HCT116 (cell line): Measurements from ENCODE around the gene SORCS2. TPM values are rescaled to one million over a fixed set of nuclear protein-coding genes. Genes with fewer than 3 reads are reported as not detected.

ENCODE experiments used
- ATAC-seq: fragments of 200-7000 bp; cut with Tn5 transposase; 2 replicates; pipeline ENCODE4 v1.9.1; 2020; ENCODE audit warnings: mild to moderate bottlenecking, moderate library complexity
- BruUV-seq: library from RNA; stranded (reverse); fragments of 400-500 nt; replicated peaks from 2 replicates; lab custom pipeline; 2021; lab: Mats Ljungman, UMichigan
- CTCF ChIA-PET: fragments of 300-600 bp; sonication (Branson Sonifier 250); formaldehyde crosslinking; loops from one replicate; lab custom pipeline; 2021; ENCODE audit warnings: antibody characterized with exemption; lab: Charles Lee
- POLR2A ChIA-PET: fragments of 300-600, 350-600 bp; sonication (Branson Sonifier 250); formaldehyde crosslinking; loops from one replicate; lab custom pipeline; 2021; ENCODE audit warnings: antibody characterized with exemption; lab: Charles Lee
- RAD21 ChIA-PET, 2 experiments: fragments of 300-600 bp; sonication (Branson Sonifier 250); formaldehyde crosslinking; loops; one replicate each; lab custom pipeline; 2023; ENCODE audit warnings: low total read pairs in 2 of 2; ENCODE audit not compliant: uncharacterized antibody in 2 of 2, unreplicated experiment in 2 of 2, low non-redundant PET in 1 of 2; lab: Charles Lee
- DNase-seq: peaks from one replicate; pipeline ENCODE4 v3.0.0-alpha.2; 2010; ENCODE audit warnings: low read depth, low spot score
- H2AFZ ChIP-seq: fragments of 200-600 bp; shearing (Covaris generic), sonication (generic); 2 replicates; pipeline ENCODE4 v1.6.1; 2017; ENCODE audit warnings: low read depth, mixed run types, mixed read lengths, antibody characterized with exemption, low read length; ENCODE audit not compliant: poor library complexity, severe bottlenecking
- H3K27ac ChIP-seq: 2 replicates; pipeline ENCODE4 v1.5.1; 2012; ENCODE audit warnings: low read depth, low read length
- H3K27me3 ChIP-seq: fragments of 200-600 bp; sonication (generic); 2 replicates; pipeline ENCODE4 v1.6.1; 2016; ENCODE audit warnings: mixed run types, low read length, mixed read lengths; ENCODE audit not compliant: insufficient read depth
- H3K36me3 ChIP-seq, 2 experiments: fragments of 200-500 bp in 1 of 2; fragments of 200-600 bp in 1 of 2; sonication (Bioruptor generic) in 1 of 2; sonication (generic) in 1 of 2; 2 replicates each; pipeline versions ENCODE4 v1.5.1 to v1.6.1; 2014 to 2016; ENCODE audit warnings: low read length in 2 of 2, inconsistent platforms in 1 of 2, mixed read lengths in 1 of 2, mixed run types in 1 of 2; ENCODE audit not compliant: insufficient read depth in 2 of 2, control insufficient read depth in 1 of 2
- H3K4me1 ChIP-seq, 2 experiments: fragments of 200-600 bp in 1 of 2; sonication (generic) in 1 of 2; 2 replicates each; pipeline versions ENCODE4 v1.5.1 to v1.6.1; 2012 to 2017; ENCODE audit warnings: low read length in 2 of 2, inconsistent platforms in 1 of 2, mild to moderate bottlenecking in 1 of 2, mixed read lengths in 1 of 2, mixed run types in 1 of 2, moderate library complexity in 1 of 2; ENCODE audit not compliant: insufficient read depth in 2 of 2, control insufficient read depth in 1 of 2
- H3K4me2 ChIP-seq: fragments of 200-600 bp; sonication (generic); 2 replicates; pipeline ENCODE4 v1.6.1; 2017; ENCODE audit warnings: mixed run types, low read length, mixed read lengths
- H3K4me3 ChIP-seq, 2 experiments: fragments of 200-600 bp in 1 of 2; sonication (generic) in 1 of 2; replicated peaks in 1 of 2; 2 replicates each; pipeline ENCODE4 v1.5.1; 2011 to 2016; ENCODE audit warnings: low read length in 2 of 2, control low read depth in 1 of 2, low read depth in 1 of 2, mild to moderate bottlenecking in 1 of 2, mixed read lengths in 1 of 2, mixed run types in 1 of 2
- H3K79me2 ChIP-seq: fragments of 200-600 bp; sonication (generic); 2 replicates; pipeline ENCODE4 v1.6.1; 2017; ENCODE audit warnings: mild to moderate bottlenecking, mixed run types, low read length, moderate library complexity, mixed read lengths; ENCODE audit not compliant: insufficient read depth
- H3K9ac ChIP-seq: fragments of 200-600 bp; sonication (generic); 2 replicates; pipeline ENCODE4 v1.6.1; 2016; ENCODE audit warnings: low read length, mixed read lengths
- H3K9me2 ChIP-seq: fragments of 200-600 bp; sonication (generic), shearing (Covaris generic); 2 replicates; pipeline ENCODE4 v1.6.1; 2017; ENCODE audit warnings: mixed run types, mild to moderate bottlenecking, moderate library complexity; ENCODE audit not compliant: insufficient read depth
- H3K9me3 ChIP-seq, 2 experiments: fragments of 200-500 bp in 1 of 2; fragments of 200-600 bp in 1 of 2; sonication (Bioruptor generic) in 1 of 2; sonication (generic) in 1 of 2; 2 replicates each; pipeline ENCODE4 v1.6.1; 2014 to 2017; ENCODE audit warnings: low read length in 2 of 2, mixed read lengths in 2 of 2, inconsistent platforms in 1 of 2, low read depth in 1 of 2, mild to moderate bottlenecking in 1 of 2, mixed run types in 1 of 2, moderate library complexity in 1 of 2; ENCODE audit not compliant: control insufficient read depth in 1 of 2, insufficient read depth in 1 of 2
- H4K20me1 ChIP-seq: fragments of 200-600 bp; sonication (generic), shearing (Covaris generic); 2 replicates; pipeline ENCODE4 v1.6.1; 2017; ENCODE audit warnings: mixed run types, mild to moderate bottlenecking, moderate library complexity; ENCODE audit not compliant: insufficient read depth
- CBX3 ChIP-seq: IDR thresholded peaks from 2 replicates; pipeline ENCODE4 v1.6.1; 2012; ENCODE audit warnings: low read depth
- CEBPB ChIP-seq: IDR thresholded peaks from 2 replicates; pipeline ENCODE4 v1.6.1; 2012; ENCODE audit warnings: low read depth
- EGR1 ChIP-seq: IDR thresholded peaks from 2 replicates; pipeline ENCODE4 v1.6.1; 2012; ENCODE audit warnings: low read depth
- EZH2 ChIP-seq: fragments of 200-600 bp; sonication (generic); IDR thresholded peaks from 2 replicates; pipeline ENCODE4 v1.6.1; 2017; ENCODE audit warnings: antibody characterized with exemption, mixed run types
- SIN3A ChIP-seq: IDR thresholded peaks from 2 replicates; pipeline ENCODE4 v1.6.1; 2012; ENCODE audit warnings: low read depth
- SRF ChIP-seq: IDR thresholded peaks from 2 replicates; pipeline ENCODE4 v1.6.1; 2012; ENCODE audit warnings: low read depth
- TCF7L2 ChIP-seq: IDR thresholded peaks from 2 replicates; pipeline ENCODE4 v1.7.0; 2011; ENCODE audit warnings: borderline replicate concordance, inconsistent platforms; ENCODE audit not compliant: insufficient read depth, insufficient read length; ENCODE audit errors: extremely low read depth
- intact Hi-C: fragments of 100-400 bp; cut with micrococcal nuclease; formaldehyde crosslinking; loops from 2 replicates; pipeline ENCODE4 v1.10.0; 2022
- total RNA-seq: library from RNA; stranded (reverse); gene quantifications from one replicate; pipeline ENCODE4 v1.2.1, GENCODE V29; 2021; ENCODE audit not compliant: unreplicated experiment
- TF ChIP-seq, protein P1 (sequence below): IDR thresholded peaks from 2 replicates; pipeline ENCODE4 v1.6.1; 2011; ENCODE audit warnings: mild to moderate bottlenecking, low read length, moderate library complexity; ENCODE audit not compliant: insufficient replicate concordance; ENCODE audit errors: extremely low read depth
- TF ChIP-seq, protein P2 (sequence below), 3 experiments: fragments of 200-600 bp in 1 of 3; sonication (generic) in 1 of 3; IDR thresholded peaks in 2 of 3; conservative IDR thresholded peaks in 1 of 3; 2 replicates each; pipeline ENCODE4 v1.5.1; 2012 to 2017; ENCODE audit warnings: low read depth in 2 of 3, low read length in 2 of 3, antibody characterized with exemption in 1 of 3, borderline replicate concordance in 1 of 3, control low read depth in 1 of 3, mild to moderate bottlenecking in 1 of 3, mixed read lengths in 1 of 3, mixed run types in 1 of 3, moderate library complexity in 1 of 3; ENCODE audit not compliant: insufficient read depth in 1 of 3

Gene SORCS2
- total RNA-seq, 1 experiment from 2014 or later = 0.37 TPM

DNA sequence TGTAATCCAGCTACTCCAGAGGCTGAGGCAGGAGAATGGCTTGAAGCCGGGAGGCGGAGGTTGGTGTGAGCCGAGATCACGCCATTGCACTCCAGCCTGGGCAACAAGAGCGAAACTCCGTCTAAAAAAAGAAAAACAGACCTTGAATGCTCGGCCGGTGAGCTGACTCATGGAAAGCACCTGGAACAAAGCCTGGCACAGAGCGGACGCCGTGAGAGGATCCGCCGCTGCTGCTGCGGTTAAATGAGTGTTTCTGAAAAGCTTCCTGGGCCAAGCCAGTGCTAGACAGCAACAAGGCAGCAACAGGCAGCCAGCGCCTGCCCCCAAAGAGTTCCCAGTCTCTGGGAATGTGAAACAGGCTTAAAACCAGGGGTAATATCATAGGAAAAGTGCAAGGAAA, 560.9 kb downstream of the SORCS2 start:
- Histone ChIP-seq H3K4me1 (peaks cover 10 to 26% of the 10 kb centered on the region in 2 experiments), H3K36me3 (no peaks in the 10 kb centered on the region), H3K79me2 (no peaks in the 10 kb centered on the region), H2AFZ (no peak overlapping the region), H3K27me3 (no peaks in the 10 kb centered on the region), H3K9me2 (no peaks in the 10 kb centered on the region), H3K9me3 (no peaks in the 10 kb centered on the region), H3K4me3 (no peak overlapping the region), H3K27ac (no peak overlapping the region), H3K4me2 (no peak overlapping the region), H4K20me1 (no peaks in the 10 kb centered on the region), H3K9ac (no peak overlapping the region)
- POLR2A ChIA-PET = no interaction called here
- DNase-seq = no peak
- no TSS peak for BruUV-seq
- ATAC-seq = no peak
- intact Hi-C loops = no loop called here
- RAD21 ChIA-PET = no interaction called here
- CTCF ChIA-PET = no interaction called here
- no peak for TF ChIP-seq CEBPB
- TF ChIP-seq SIN3A = no peak
- TF ChIP-seq EGR1 = no peak
- TF ChIP-seq EZH2 = no peak
- TF ChIP-seq CBX3 = no peak
- no peak for TF ChIP-seq SRF
- no peak for TF ChIP-seq TCF7L2
- TF ChIP-seq, protein P1, sequence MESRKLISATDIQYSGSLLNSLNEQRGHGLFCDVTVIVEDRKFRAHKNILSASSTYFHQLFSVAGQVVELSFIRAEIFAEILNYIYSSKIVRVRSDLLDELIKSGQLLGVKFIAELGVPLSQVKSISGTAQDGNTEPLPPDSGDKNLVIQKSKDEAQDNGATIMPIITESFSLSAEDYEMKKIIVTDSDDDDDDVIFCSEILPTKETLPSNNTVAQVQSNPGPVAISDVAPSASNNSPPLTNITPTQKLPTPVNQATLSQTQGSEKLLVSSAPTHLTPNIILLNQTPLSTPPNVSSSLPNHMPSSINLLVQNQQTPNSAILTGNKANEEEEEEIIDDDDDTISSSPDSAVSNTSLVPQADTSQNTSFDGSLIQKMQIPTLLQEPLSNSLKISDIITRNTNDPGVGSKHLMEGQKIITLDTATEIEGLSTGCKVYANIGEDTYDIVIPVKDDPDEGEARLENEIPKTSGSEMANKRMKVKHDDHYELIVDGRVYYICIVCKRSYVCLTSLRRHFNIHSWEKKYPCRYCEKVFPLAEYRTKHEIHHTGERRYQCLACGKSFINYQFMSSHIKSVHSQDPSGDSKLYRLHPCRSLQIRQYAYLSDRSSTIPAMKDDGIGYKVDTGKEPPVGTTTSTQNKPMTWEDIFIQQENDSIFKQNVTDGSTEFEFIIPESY = no peak
- TF ChIP-seq, protein P2, sequence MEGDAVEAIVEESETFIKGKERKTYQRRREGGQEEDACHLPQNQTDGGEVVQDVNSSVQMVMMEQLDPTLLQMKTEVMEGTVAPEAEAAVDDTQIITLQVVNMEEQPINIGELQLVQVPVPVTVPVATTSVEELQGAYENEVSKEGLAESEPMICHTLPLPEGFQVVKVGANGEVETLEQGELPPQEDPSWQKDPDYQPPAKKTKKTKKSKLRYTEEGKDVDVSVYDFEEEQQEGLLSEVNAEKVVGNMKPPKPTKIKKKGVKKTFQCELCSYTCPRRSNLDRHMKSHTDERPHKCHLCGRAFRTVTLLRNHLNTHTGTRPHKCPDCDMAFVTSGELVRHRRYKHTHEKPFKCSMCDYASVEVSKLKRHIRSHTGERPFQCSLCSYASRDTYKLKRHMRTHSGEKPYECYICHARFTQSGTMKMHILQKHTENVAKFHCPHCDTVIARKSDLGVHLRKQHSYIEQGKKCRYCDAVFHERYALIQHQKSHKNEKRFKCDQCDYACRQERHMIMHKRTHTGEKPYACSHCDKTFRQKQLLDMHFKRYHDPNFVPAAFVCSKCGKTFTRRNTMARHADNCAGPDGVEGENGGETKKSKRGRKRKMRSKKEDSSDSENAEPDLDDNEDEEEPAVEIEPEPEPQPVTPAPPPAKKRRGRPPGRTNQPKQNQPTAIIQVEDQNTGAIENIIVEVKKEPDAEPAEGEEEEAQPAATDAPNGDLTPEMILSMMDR (IDR thresholded peaks at IDR 0.05 in 2 of 3, conservative IDR thresholded peaks at IDR 0.05 in 1 of 3; ENCODE audit: borderline replicate concordance in 1 of 3, insufficient read depth in 1 of 3, low read depth in 2 of 3, low read length in 2 of 3) = no peak
